ENCODE measurements around the gene CNTF. TPM values are rescaled to one million over a fixed set of nuclear protein-coding genes. Genes with fewer than 3 reads are reported as not detected.

Gene CNTF
- total RNA-seq, 4 donors from 2014 or later: 1.3 to 2.5 (median 1.9) TPM

- Histone ChIP-seq H3K4me1 (peaks cover 51 to 73% (median 72%) of the 10 kb centered on the region in 4 donors), H3K9me3 (no peaks in the 10 kb centered on the region), H3K27me3 (no peaks in the 10 kb centered on the region), H3K4me3 (peak overlapping the region; percentile 85 to 98 (median 95)), H3K27ac (replicated peaks in 1 of 4) (peak overlapping the region; percentile 99 to 100 (median 100)), H3K36me3 (peaks cover 0 to 3% (median 0%) of the 10 kb centered on the region in 4 donors)
- 9% methylated on average over 2 of the region's 2 CpGs for WGBS
- DNase-seq (ENCODE audit: extremely low spot score): no peak
- no peak for TF ChIP-seq POLR2A (IDR thresholded peaks at IDR 0.05; ENCODE audit: low read depth)
- TF ChIP-seq POLR2AphosphoS5 (IDR thresholded peaks at IDR 0.05): no peak
- no peak for TF ChIP-seq EP300 (IDR thresholded peaks at IDR 0.05)
- no peak for TF ChIP-seq CTCF (IDR thresholded peaks at IDR 0.05)
- intact Hi-C loops (cut with DNase I): loop anchor here (5.0 to 10.0 kb wide), 2 partner anchors 42 to 916 kb away; partner anchors contain the start of genes CNTF and ZDHHC5
Observed at GRCh38 chr11:58580311-58580710, 42.2 kb upstream of the CNTF start.

- H3K27ac ChIP-seq (replicated peaks in 1 of 4): peak overlapping the region in 1 of 4 donors; percentile 99
- DNase-seq (ENCODE audit: extremely low spot score): no peak
- TF ChIP-seq CTCF (IDR thresholded peaks at IDR 0.05) (no peak), POLR2AphosphoS5 (IDR thresholded peaks at IDR 0.05) (no peak), POLR2A (IDR thresholded peaks at IDR 0.05; ENCODE audit: low read depth) (no peak), EP300 (IDR thresholded peaks at IDR 0.05) (no peak)
- peaks cover 0 to 7% (median 3%) of the 10 kb centered on the region in 4 donors for H3K36me3 ChIP-seq
- WGBS: 88% methylated on average over 1 of the region's 1 CpG
- peaks cover 38 to 73% (median 72%) of the 10 kb centered on the region in 4 donors for H3K4me1 ChIP-seq
- intact Hi-C loops (cut with DNase I): loop anchor here (5.0 to 10.0 kb wide), 2 partner anchors 40 to 918 kb away; partner anchors contain the start of genes CNTF and ZDHHC5
- no peak overlapping the region for H3K4me3 ChIP-seq
- no peaks in the 10 kb centered on the region for H3K9me3 ChIP-seq
- H3K27me3 ChIP-seq: no peaks in the 10 kb centered on the region
Observed at GRCh38 chr11:58582437-58582836, 40.0 kb upstream of the CNTF start.

- H3K4me1 ChIP-seq: peaks cover 20 to 62% (median 60%) of the 10 kb centered on the region in 4 donors
- intact Hi-C loops (cut with DNase I): loop anchor here (10.0 kb wide), 1 partner anchor 922 kb away; the partner anchor contains the start of gene ZDHHC5
- DNase-seq (ENCODE audit: extremely low spot score): no peak
- no peaks in the 10 kb centered on the region for H3K9me3 ChIP-seq
- WGBS: 90% methylated on average over 2 of the region's 2 CpGs
- H3K36me3 ChIP-seq: peaks cover 0 to 7% (median 3%) of the 10 kb centered on the region in 4 donors
- H3K27ac ChIP-seq (replicated peaks in 1 of 4): no peak overlapping the region
- H3K27me3 ChIP-seq: no peaks in the 10 kb centered on the region
- no peak for TF ChIP-seq CTCF (IDR thresholded peaks at IDR 0.05)
- TF ChIP-seq POLR2A (IDR thresholded peaks at IDR 0.05; ENCODE audit: low read depth): no peak
- TF ChIP-seq EP300 (IDR thresholded peaks at IDR 0.05): no peak
- no peak for TF ChIP-seq POLR2AphosphoS5 (IDR thresholded peaks at IDR 0.05)
- H3K4me3 ChIP-seq: no peak overlapping the region
Observed at GRCh38 chr11:58586998-58587397, 35.5 kb upstream of the CNTF start.

GRCh38 chr11:58591659-58592058, 30.8 kb upstream of the CNTF start:
- H3K4me1 ChIP-seq: peaks cover 19 to 40% (median 37%) of the 10 kb centered on the region in 4 donors
- H3K9me3 ChIP-seq: no peaks in the 10 kb centered on the region
- no peaks in the 10 kb centered on the region for H3K27me3 ChIP-seq
- H3K4me3 ChIP-seq: no peak overlapping the region
- no peak for TF ChIP-seq POLR2A (IDR thresholded peaks at IDR 0.05; ENCODE audit: low read depth)
- no peak for TF ChIP-seq POLR2AphosphoS5 (IDR thresholded peaks at IDR 0.05)
- no peak for TF ChIP-seq EP300 (IDR thresholded peaks at IDR 0.05)
- TF ChIP-seq CTCF (IDR thresholded peaks at IDR 0.05): no peak
- DNase-seq (ENCODE audit: extremely low spot score): no peak
- intact Hi-C loops (cut with DNase I): no loop called here
- 99% methylated on average over 3 of the region's 3 CpGs for WGBS
- peaks cover 0 to 12% (median 0%) of the 10 kb centered on the region in 4 donors for H3K36me3 ChIP-seq
- no peak overlapping the region for H3K27ac ChIP-seq (replicated peaks in 1 of 4)
